Ramos (cell line): ENCODE measurements around the gene TASP1.

Source experiments
- in situ Hi-C: fragments of 300-500 bp; cut with MboI; formaldehyde crosslinking; loops from one replicate; pipeline ENCODE4 v1.14.3; 2022; ENCODE audit warnings: low sequenced_read_pairs; ENCODE audit not compliant: unreplicated experiment

Gene TASP1

DNA sequence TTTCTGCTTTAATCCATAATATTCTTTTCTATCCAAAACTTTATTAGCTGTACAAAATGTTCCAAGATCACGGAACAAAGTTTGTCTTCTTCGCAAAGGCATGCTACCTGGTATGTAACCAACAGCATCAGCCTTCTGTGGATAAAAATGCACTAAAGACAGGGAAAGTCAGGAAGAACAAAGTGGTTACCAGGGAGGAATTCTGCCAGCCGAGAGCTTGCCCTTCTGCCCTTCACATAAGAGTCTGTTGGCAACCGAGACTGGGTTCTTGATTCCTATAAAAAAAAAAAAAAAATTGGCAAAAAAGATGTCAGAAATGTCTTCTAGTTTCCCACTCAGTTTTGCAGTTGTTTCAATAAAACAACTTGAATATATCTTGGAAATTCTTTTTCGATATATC is 58.0 kb downstream of the TASP1 start:
- in situ Hi-C loops = no loop called here

DNA sequence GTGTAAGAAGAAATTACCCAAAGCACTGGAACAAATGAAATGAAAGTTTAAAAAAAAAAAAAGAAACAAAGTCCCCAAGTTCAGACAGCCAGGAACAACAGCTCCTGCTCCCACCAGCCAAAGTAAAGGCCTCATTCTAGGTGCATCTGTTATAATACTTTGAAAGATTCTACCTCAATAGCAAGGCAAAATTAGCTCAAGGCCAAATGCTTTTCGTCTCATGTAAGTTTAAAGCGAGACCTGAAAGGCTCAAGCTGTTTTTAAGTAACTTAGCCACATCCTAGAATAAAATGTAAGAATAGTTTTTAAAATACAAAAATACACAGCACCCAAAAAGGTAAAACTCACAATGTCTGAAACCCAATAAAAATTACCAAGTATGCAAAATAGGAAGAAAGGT is 64.7 kb downstream of the TASP1 start:
- in situ Hi-C loops = no loop called here

DNA sequence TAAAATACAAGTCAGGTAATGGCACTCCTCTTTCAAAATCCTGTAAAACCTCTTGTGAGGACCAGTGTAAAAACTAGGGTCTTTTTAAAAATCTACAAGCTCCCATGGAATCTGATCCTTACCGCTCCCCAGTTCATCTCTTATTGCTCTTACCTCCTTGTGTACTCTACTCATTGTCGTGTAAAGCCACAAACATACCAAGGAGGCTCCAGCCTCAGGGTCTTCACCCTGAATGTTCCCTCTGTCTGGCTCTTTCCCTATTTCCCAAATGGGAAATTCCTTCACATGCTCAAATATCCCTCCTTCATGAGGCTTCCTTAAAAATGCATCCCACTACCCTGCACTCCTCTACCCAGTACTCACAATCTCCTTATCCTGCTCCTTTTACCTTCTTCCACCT is 67.1 kb downstream of the TASP1 start:
- in situ Hi-C loops = no loop called here

DNA sequence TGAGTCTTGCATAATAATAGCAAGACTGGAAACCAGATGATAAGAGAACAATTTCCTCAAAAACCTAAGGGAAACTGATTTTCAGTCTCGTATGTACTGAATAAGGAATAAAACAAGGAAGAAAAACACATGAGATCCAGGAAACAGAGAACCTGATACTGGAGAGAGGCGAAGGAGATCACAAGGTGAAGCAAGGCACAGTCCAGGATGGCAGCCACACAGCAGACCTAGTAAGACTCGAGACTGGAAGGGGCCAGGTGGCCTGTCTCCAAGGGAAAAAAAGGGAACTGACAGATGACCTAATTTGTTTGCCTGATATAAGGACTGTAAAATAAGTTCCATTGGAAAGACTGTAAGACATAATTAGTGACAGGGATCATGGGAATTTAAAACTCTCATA is 71.1 kb downstream of the TASP1 start:
- in situ Hi-C loops = no loop called here

DNA sequence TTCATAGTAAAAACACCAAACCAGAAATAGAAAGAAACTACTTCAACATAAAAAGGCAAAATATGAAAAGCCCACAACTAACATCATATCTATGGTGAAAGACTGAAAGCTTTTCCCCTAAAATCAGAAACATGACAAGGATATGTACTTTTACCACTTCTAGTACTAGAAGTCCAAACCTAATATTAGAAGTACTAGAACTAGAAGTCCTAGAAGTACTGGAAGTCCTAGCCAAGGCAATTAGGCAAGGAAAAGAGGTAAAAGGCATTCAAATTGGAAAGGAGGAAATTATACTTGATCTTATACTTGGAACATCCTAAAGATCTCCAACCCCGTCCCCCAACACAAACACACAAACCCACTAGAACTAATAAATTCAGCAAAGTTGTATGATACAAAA is 74.9 kb downstream of the TASP1 start:
- in situ Hi-C loops = no loop called here

GRCh38 chr20:13554706-13555105 is 84.0 kb downstream of the TASP1 start:
- in situ Hi-C loops = no loop called here

DNA sequence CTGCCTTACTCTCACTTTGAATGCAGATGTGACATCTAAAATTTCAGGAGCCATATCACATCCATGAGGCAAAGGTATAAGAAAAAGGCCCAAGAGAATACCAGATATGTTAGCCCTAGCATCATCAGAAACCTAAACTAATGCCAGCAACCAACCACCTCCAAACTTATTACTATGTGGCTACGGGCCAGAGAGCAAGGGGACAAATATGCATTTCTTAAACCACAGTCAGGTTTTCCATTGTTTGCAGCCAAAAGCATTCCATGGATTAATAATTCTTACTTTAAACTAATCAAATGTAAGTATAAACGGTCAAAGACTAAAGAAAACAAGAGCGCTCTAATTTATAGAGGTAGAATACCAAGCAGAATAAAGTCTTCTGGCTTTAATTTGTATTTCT is 84.7 kb downstream of the TASP1 start:
- in situ Hi-C loops = no loop called here

- in situ Hi-C loops = no loop called here
Measured at GRCh38 chr20:13552061-13552460, 86.7 kb downstream of the TASP1 start.

DNA sequence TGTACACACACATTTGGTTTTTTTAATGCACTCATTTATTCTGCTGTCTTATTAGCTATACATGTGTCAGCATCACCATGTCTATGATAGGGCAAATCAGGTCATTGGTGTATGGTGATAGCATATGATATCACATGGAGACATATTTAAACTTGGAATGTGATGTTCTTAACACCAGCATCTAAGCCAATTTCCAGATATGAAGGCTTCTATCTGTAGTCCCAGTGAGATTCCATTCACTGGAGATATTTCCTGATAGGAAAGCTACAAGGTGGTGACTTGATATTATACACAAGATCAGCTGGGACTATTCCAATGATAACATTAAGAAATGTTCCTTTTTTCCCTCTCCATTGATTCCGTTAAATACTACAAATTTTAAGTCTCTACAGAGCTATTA is 89.3 kb downstream of the TASP1 start:
- in situ Hi-C loops = no loop called here

DNA sequence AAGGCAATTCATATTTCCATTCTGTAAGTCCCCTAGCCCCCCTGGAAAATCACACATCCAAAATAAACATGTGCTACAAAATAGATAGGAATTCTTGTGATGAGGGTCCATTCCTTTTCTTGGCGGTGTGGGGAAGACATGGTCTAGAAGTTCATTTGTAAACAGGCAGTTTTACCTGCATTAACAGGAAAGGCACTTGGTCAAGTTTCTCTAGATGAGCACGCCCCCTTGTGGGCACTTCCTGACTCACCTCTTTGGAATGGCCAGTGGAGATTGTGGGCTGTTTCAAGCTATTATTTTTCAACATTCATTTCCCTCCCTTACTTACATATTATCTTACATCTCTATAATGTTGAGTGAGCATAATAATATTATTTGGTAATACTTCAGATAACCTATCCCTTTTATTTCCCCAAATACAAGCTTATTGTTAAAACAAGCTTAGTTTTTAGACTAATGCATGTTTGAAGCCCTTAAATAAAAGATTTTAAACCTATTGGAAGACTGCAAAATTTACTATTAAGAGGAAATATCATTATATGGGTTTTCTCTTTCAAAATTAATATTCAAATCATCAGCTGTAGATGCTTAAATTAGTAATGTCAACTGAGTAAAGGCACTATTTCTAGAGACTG is 92.1 kb downstream of the TASP1 start:
- in situ Hi-C loops = no loop called here

- in situ Hi-C loops = no loop called here
Measured at GRCh38 chr20:13545790-13546189, 92.9 kb downstream of the TASP1 start.

GRCh38 chr20:13543783-13544182 is 94.9 kb downstream of the TASP1 start:
- in situ Hi-C loops = no loop called here

DNA sequence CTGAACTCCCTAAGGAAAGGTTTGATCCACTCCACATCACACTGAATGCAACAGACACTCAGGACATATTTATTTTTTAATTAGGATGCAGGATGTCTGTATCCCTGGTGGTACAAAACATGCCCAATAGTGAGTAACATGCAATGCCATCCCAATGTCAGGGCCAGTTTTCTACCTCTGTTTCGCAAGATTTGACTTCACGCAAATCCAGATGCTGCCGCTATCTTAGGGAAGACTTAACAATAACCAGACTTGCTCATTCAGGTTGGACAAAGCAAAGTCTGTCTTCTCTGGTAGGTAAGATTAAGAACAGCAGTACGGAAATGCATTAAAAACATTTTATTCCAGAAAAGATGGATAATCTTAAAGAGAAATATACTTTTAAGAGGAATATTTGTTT is 103.1 kb downstream of the TASP1 start:
- in situ Hi-C loops = no loop called here

DNA sequence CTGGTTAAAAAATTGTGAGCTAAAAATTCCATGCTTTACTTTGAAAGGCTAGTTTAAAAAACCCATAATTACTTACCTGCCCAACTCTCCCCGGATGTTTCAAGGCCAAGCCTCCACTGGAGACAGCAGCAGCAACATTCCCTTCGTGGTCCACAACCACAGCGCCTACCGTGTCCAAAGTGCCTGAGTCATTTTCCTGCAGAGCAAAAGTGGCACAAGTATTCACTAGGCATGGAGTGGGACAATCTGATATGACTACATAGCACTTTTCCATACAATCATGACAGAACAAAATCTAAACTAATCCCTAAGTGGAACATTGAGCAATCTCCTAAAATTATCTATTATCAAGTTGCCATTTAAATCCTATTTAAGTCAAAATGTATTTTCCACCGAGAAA is 104.8 kb downstream of the TASP1 start:
- in situ Hi-C loops = no loop called here

- in situ Hi-C loops = no loop called here
Measured at GRCh38 chr20:13530146-13530545, 108.6 kb downstream of the TASP1 start.

- in situ Hi-C loops = no loop called here
Measured at GRCh38 chr20:13526551-13526950, 112.2 kb downstream of the TASP1 start.

DNA sequence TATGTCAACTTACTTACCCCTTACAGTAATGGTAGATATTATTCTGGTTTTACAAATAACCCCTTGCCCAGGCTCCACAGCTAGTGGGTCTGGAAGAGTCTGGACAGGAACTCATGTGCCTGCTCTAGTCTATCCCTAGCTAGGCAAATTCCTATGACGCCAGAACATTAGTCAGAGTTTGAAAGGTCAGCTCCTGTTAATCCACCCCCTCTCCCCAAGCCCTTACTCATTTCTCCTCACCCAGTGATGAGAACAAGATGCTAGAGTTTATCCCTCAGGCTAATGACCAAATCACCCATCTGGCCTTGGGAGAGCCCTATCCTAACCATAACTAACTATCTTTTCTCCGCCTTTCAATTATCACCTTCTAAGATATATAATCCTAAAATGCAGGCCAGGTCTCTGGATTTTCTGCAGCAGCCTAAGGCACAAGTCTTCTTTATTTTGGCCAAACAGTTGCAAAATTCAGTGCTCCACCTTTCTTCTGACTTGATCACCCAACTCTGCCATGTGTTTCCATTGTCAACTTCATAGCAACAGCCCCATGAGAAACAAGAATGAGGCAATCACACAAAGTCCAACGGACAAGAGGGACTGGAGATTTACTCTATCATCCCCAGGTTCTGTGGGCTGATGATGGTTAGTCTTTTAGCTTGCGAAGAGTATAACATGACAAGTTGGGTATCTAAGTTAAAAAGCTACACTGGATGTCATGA is 113.3 kb downstream of the TASP1 start:
- in situ Hi-C loops = no loop called here

DNA sequence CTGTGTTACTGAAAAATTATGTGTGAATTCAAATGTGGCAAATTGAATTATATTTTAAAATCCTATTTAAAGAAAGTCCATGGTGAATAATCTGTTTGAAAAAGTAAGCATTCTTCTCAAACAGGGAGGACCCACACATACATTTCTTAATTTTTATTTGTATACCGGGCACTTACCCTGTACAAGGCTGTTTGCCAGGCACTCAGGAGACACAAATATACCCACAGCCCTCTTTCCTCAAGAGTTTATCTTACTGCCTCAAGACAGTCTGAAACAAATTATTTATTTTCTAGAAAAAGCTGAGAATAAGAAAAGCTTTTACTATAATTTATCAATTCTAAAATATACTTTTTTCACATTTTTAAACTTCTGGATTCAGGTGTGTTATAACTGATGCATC is 114.4 kb downstream of the TASP1 start:
- in situ Hi-C loops = no loop called here

DNA sequence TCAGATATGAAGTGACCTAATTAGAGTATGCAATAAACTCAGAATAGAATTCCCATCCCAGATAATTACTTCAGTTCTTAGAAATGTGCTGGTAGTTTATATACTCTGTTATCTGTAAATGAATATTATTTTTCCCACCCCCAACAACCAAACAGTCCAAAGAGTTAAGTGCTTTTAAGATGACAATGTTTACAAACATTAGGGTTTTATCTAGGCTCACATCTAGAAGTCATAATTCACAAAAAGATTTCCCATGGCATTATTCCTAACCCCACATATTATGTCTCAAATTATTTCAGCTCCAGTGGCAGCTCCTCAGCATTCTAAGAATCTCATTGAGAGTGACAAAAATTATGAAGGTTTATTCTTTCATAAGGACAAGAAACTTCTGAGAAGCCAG is 120.9 kb downstream of the TASP1 start:
- in situ Hi-C loops = no loop called here

DNA sequence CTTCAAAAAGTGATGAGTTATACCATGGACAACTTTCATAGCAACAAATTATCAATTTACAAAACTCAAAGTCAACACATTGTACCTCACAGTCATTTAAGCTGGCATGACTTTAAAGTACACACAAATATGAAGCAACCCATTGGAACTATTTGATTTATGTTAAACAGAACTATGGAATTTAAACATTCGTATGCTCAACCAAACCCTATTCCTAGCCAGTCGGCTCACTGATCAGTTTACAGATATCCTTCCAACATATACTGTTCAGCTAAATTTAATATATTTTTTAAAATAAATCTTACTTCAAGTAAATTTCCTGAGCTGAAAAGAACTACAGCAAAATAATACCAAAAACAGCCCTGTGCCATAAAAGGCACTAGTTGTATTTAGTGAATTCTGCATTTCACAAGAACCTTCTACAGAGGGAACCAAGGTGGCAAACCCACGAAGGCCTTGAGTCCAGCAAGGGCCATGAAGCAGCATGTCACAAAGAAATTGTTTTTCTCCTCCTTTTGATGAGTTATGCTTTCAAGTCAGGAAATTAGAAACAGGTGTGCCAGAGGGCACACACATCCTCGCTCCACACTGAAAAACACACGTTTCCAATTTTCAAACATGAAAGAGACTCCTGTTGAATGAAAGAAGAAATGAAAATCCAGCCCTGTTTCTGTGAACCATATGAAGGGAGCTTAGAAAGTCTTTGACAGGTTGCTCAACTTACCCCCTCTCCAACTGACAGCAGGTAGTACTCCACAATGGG is 122.8 kb downstream of the TASP1 start:
- in situ Hi-C loops = no loop called here

DNA sequence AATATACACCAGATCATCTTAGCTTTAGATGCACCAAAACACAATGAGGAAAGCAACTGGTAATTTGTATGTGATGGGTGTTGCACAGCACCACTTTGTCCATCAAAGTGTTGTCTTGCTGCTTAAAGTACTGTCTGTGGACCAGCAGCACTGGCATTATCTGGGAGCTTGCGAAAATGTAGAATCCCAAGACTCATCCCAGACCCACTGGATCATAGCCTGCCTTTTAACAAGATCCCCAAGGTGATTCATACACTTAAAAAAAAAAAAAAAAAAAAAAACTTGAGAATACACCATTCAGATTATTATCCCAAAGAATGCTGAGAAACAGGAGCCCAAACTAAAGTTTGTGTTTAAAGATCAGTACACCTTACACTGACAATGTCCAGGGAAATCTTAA is 123.4 kb downstream of the TASP1 start:
- in situ Hi-C loops = no loop called here
